ENCODE results near the gene PCBD2.
A peak's percentile ranks its signal among the peaks of the same experiment; 100 is the strongest.

- TF ChIP-seq CTCF (IDR thresholded peaks at IDR 0.05) (peak in 1 of 4 experiments; percentile 9), POLR2A (IDR thresholded peaks at IDR 0.05) (peak; percentile 44 to 66)
Measured at GRCh38 chr5:134873987-134874830, 30.7 kb upstream of the PCBD2 start, which contains the start of gene TXNDC15.
